Endothelial cell of umbilical vein (primary cell): ENCODE results near the gene SPAM1.

Experiments
- EZH2 ChIP-seq: IDR thresholded peaks from 2 replicates; pipeline ENCODE4 v1.6.1; 2012; ENCODE audit warnings: borderline replicate concordance, low read depth, mild to moderate bottlenecking, moderate library complexity, low read length, inconsistent platforms; ENCODE audit not compliant: severe bottlenecking
- FOS ChIP-seq: IDR thresholded peaks from 2 replicates; pipeline ENCODE4 v1.6.1; 2011; ENCODE audit warnings: mild to moderate bottlenecking, low read length, moderate library complexity, borderline replicate concordance; ENCODE audit not compliant: insufficient read depth
- POLR2A ChIP-seq: IDR thresholded peaks from 2 replicates; pipeline ENCODE4 v1.6.1; 2012; ENCODE audit warnings: low read depth, mild to moderate bottlenecking, control low read depth, low read length
- POLR2AphosphoS5 ChIP-seq: IDR thresholded peaks from 2 replicates; pipeline ENCODE4 v1.6.1; 2012; ENCODE audit warnings: low read depth, mild to moderate bottlenecking, control low read depth, low read length, moderate library complexity; ENCODE audit not compliant: insufficient read depth
- TF ChIP-seq, protein P1 (sequence below), 2 donors: IDR thresholded peaks; 1 replicate in 1 of 2; 2 replicates in 1 of 2; pipeline ENCODE4 v1.5.1; 2011; ENCODE audit warnings: low read length in 2 of 2, mild to moderate bottlenecking in 2 of 2, moderate library complexity in 2 of 2, control low read depth in 1 of 2, inconsistent platforms in 1 of 2, low read depth in 1 of 2; ENCODE audit not compliant: insufficient read depth in 1 of 2; ENCODE audit errors: extremely low read depth in 1 of 2
- TF ChIP-seq, protein P2 (sequence below): IDR thresholded peaks from 2 replicates; pipeline ENCODE4 v1.6.1; 2011; ENCODE audit not compliant: insufficient read depth, insufficient read length

DNA sequence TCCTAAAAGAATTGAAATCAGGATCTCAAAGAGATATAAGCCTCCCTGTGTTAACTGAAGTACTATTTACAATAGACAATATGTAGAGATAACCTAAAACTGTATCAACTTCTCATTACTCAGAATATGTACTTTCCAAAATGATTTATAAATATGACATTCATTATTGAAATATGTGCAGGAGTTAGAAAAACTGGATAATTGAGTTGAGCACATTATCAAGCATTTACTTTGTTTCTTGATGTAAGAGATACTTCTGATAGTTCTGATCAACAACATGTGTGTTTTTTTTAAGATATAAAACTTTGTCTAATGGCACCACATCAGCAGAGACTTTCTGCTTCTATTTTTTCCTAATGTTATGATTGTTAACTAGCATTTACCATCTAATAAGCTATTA is 41.9 kb upstream of the SPAM1 start:
- TF ChIP-seq, protein P1, sequence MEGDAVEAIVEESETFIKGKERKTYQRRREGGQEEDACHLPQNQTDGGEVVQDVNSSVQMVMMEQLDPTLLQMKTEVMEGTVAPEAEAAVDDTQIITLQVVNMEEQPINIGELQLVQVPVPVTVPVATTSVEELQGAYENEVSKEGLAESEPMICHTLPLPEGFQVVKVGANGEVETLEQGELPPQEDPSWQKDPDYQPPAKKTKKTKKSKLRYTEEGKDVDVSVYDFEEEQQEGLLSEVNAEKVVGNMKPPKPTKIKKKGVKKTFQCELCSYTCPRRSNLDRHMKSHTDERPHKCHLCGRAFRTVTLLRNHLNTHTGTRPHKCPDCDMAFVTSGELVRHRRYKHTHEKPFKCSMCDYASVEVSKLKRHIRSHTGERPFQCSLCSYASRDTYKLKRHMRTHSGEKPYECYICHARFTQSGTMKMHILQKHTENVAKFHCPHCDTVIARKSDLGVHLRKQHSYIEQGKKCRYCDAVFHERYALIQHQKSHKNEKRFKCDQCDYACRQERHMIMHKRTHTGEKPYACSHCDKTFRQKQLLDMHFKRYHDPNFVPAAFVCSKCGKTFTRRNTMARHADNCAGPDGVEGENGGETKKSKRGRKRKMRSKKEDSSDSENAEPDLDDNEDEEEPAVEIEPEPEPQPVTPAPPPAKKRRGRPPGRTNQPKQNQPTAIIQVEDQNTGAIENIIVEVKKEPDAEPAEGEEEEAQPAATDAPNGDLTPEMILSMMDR (IDR thresholded peaks at IDR 0.05; ENCODE audit: extremely low read depth in 1 of 2, insufficient read depth in 1 of 2, low read depth in 1 of 2, low read length in 2 of 2), result no peak
- TF ChIP-seq, protein P2, sequence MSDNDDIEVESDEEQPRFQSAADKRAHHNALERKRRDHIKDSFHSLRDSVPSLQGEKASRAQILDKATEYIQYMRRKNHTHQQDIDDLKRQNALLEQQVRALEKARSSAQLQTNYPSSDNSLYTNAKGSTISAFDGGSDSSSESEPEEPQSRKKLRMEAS, result no peak
- no peak for TF ChIP-seq POLR2A
- TF ChIP-seq EZH2, result no peak
- TF ChIP-seq POLR2AphosphoS5, result no peak
- TF ChIP-seq FOS, result no peak
